OCI-LY1 (cell line): ENCODE measurements around the gene ALDOA.

Experiments
- H2AFZ ChIP-seq: fragments of 200-600 bp; sonication (generic), shearing (Covaris generic); 2 replicates; pipeline ENCODE4 v1.6.0; 2014; ENCODE audit warnings: antibody characterized with exemption, mild to moderate bottlenecking, low read length
- H3F3A ChIP-seq: fragments of 200-600 bp; sonication (generic), shearing (Covaris generic); 2 replicates; pipeline ENCODE4 v1.6.0; 2014; ENCODE audit warnings: mild to moderate bottlenecking, antibody characterized with exemption, low read length, moderate library complexity; ENCODE audit not compliant: insufficient read depth
- H3K27ac ChIP-seq: fragments of 200-600 bp; sonication (generic); 2 replicates; pipeline ENCODE4 v1.5.1; 2014; ENCODE audit warnings: low read length, mixed run types, mild to moderate bottlenecking, low read depth; ENCODE audit not compliant: poor library complexity, severe bottlenecking
- H3K27me3 ChIP-seq: fragments of 200-600 bp; sonication (generic); 2 replicates; pipeline ENCODE4 v1.6.0; 2014; ENCODE audit warnings: antibody characterized with exemption, mild to moderate bottlenecking, low read length, moderate library complexity; ENCODE audit not compliant: insufficient read depth
- H3K36me3 ChIP-seq: fragments of 200-600 bp; sonication (generic); 2 replicates; pipeline ENCODE4 v1.6.1; 2014; ENCODE audit warnings: mild to moderate bottlenecking, antibody characterized with exemption, low read length, moderate library complexity, mixed read lengths; ENCODE audit not compliant: insufficient read depth
- H3K4me1 ChIP-seq: fragments of 200-600 bp; sonication (generic); 2 replicates; pipeline ENCODE4 v1.5.1; 2014; ENCODE audit warnings: mild to moderate bottlenecking, low read length, moderate library complexity; ENCODE audit not compliant: insufficient read depth, severe bottlenecking
- H3K4me2 ChIP-seq: fragments of 200-600 bp; sonication (generic), shearing (Covaris generic); 2 replicates; pipeline ENCODE4 v1.6.1; 2014; ENCODE audit warnings: low read length
- H3K4me3 ChIP-seq: fragments of 200-600 bp; sonication (generic); 2 replicates; pipeline ENCODE4 v1.5.1; 2014; ENCODE audit warnings: low read length, low read depth, mild to moderate bottlenecking, mixed read lengths; ENCODE audit not compliant: poor library complexity, severe bottlenecking
- H3K79me2 ChIP-seq: fragments of 200-600 bp; shearing (Covaris generic); 2 replicates; pipeline ENCODE4 v1.6.1; 2016; ENCODE audit warnings: mixed run types, low read length, mixed read lengths; ENCODE audit not compliant: insufficient read depth
- H3K9ac ChIP-seq: fragments of 200-600 bp; sonication (generic), shearing (Covaris generic); 2 replicates; pipeline ENCODE4 v1.6.1; 2014; ENCODE audit warnings: mild to moderate bottlenecking, low read length, mixed read lengths
- H3K9me2 ChIP-seq: fragments of 200-600 bp; sonication (generic), shearing (Covaris generic); 2 replicates; pipeline ENCODE4 v1.6.1; 2014; ENCODE audit warnings: low read depth, mild to moderate bottlenecking, low read length, mixed read lengths
- H3K9me3 ChIP-seq: fragments of 200-600 bp; shearing (Covaris generic); 2 replicates; pipeline ENCODE4 v1.6.1; 2014; ENCODE audit warnings: low read length, mixed read lengths
- H4K20me1 ChIP-seq: fragments of 200-600 bp; sonication (generic), shearing (Covaris generic); 2 replicates; pipeline ENCODE4 v1.6.0; 2016; ENCODE audit warnings: mild to moderate bottlenecking, low read length; ENCODE audit not compliant: insufficient read depth
- EZH2 ChIP-seq: fragments of 200-600 bp; sonication (generic), shearing (Covaris generic); IDR thresholded peaks from 2 replicates; pipeline ENCODE4 v1.8.0; 2017; ENCODE audit warnings: borderline replicate concordance, mixed run types, mild to moderate bottlenecking, antibody characterized with exemption, low read length, moderate library complexity, mixed read lengths
- TF ChIP-seq, protein P1 (sequence below): fragments of 200-600 bp; sonication (generic), shearing (Covaris generic); IDR thresholded peaks from 2 replicates; pipeline ENCODE4 v1.5.1; 2017; ENCODE audit warnings: mild to moderate bottlenecking, antibody characterized with exemption, low read length, moderate library complexity, mixed read lengths

The ALDOA gene

DNA sequence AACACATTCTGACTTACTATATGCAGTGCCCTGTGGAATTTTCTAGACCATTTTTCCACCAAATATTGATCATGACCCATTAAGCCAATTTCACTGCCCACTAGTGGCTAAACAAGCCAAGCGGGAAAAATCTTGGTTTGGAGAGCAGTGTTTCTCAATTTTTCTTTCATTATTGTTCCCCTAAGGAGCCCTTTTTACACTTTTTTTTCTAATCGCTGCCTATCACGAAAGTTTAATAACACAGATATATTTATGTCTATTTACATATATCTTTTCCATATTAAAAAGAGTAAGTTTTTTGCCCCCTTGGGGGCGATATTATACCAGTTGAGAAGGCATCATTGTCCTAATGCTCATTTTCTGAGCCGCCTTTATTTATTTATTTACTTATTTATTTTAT, 23.7 kb upstream of the ALDOA start:
- Histone ChIP-seq H2AFZ (no peak overlapping the region), H3K79me2 (no peaks in the 10 kb centered on the region), H3K4me2 (no peak overlapping the region), H3K9ac (no peak overlapping the region), H3K36me3 (no peaks in the 10 kb centered on the region), H3F3A (no peaks in the 10 kb centered on the region), H3K4me3 (no peak overlapping the region), H3K27me3 (no peaks in the 10 kb centered on the region), H3K4me1 (no peaks in the 10 kb centered on the region), H3K9me3 (no peaks in the 10 kb centered on the region), H4K20me1 (no peaks in the 10 kb centered on the region), H3K9me2 (no peaks in the 10 kb centered on the region), H3K27ac (no peak overlapping the region)
- TF ChIP-seq, protein P1, sequence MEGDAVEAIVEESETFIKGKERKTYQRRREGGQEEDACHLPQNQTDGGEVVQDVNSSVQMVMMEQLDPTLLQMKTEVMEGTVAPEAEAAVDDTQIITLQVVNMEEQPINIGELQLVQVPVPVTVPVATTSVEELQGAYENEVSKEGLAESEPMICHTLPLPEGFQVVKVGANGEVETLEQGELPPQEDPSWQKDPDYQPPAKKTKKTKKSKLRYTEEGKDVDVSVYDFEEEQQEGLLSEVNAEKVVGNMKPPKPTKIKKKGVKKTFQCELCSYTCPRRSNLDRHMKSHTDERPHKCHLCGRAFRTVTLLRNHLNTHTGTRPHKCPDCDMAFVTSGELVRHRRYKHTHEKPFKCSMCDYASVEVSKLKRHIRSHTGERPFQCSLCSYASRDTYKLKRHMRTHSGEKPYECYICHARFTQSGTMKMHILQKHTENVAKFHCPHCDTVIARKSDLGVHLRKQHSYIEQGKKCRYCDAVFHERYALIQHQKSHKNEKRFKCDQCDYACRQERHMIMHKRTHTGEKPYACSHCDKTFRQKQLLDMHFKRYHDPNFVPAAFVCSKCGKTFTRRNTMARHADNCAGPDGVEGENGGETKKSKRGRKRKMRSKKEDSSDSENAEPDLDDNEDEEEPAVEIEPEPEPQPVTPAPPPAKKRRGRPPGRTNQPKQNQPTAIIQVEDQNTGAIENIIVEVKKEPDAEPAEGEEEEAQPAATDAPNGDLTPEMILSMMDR = peak; percentile 38
- no peak for TF ChIP-seq EZH2

GRCh38 chr16:30046178-30046577, 19.4 kb upstream of the ALDOA start:
- H2AFZ ChIP-seq = no peak overlapping the region
- no peaks in the 10 kb centered on the region for H3K9me2 ChIP-seq
- no peaks in the 10 kb centered on the region for H4K20me1 ChIP-seq
- no peaks in the 10 kb centered on the region for H3K4me1 ChIP-seq
- H3K9me3 ChIP-seq = no peaks in the 10 kb centered on the region
- H3K9ac ChIP-seq = no peak overlapping the region
- H3K36me3 ChIP-seq = no peaks in the 10 kb centered on the region
- H3K4me3 ChIP-seq = no peak overlapping the region
- TF ChIP-seq, protein P1 = no peak
- TF ChIP-seq EZH2 = no peak
- H3K79me2 ChIP-seq = no peaks in the 10 kb centered on the region
- no peaks in the 10 kb centered on the region; the same call in 1 of the 2 replicates for H3K27me3 ChIP-seq
- H3K4me2 ChIP-seq = no peak overlapping the region
- no peak overlapping the region for H3K27ac ChIP-seq
- H3F3A ChIP-seq = no peaks in the 10 kb centered on the region

GRCh38 chr16:30046588-30046987, 19.0 kb upstream of the ALDOA start:
- Histone ChIP-seq H3K9me3 (no peaks in the 10 kb centered on the region), H4K20me1 (no peaks in the 10 kb centered on the region), H3K79me2 (no peaks in the 10 kb centered on the region), H3K27ac (no peak overlapping the region), H3K4me3 (no peak overlapping the region), H3K9ac (no peak overlapping the region), H3K4me1 (no peaks in the 10 kb centered on the region), H3K9me2 (no peaks in the 10 kb centered on the region), H3K27me3 (no peaks in the 10 kb centered on the region; the same call in 1 of the 2 replicates), H3K36me3 (no peaks in the 10 kb centered on the region), H3K4me2 (no peak overlapping the region), H3F3A (no peaks in the 10 kb centered on the region), H2AFZ (no peak overlapping the region)
- TF ChIP-seq EZH2 = no peak
- TF ChIP-seq, protein P1 = no peak
